Stimulated activated CD8-positive, alpha-beta memory T cell treated with anti-CD3 and anti-CD28 coated beads, Interleukin-4, amount 100 ng/mL, for 4 hours (primary cell): Measurements from ENCODE around the gene AIPL1.

Source experiments
- DNase-seq, 2 donors: peaks; one replicate each; pipeline ENCODE4 v3.0.0-alpha.2; 2020; ENCODE audit warnings: low read depth in 2 of 2, low spot score in 1 of 2

Gene AIPL1

DNA sequence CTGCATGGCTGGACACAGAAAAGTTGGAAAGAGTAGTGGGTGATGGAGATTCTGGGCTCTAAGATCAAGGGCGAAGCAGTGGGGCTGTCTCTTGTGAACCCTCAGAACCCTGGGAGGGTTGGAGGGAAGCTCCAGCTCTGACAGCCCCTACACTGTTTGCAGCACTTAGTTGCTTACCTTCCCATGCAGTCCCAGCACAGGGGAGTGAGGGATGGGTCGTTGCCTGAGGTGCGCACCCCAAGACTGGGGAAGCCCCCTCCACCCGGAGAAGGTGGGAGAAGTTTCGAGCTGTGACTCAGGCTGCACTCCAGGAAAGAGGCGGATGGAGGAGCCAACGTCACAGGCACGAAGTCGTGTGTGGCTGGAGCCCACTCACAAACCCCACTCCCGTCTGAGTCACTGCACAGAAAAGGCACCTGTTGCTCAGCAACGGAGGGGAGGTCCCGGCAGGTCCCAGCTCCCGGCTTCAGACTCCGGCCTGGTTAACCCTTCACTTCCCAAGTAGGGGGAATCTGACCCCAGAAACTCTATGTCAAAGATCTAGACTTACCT, 60.1 kb downstream of the AIPL1 start:
- DNase-seq: peak; percentile 5 to 22

- no peak for DNase-seq
Observed at GRCh38 chr17:6374271-6374691, 60.6 kb downstream of the AIPL1 start.
